ENCODE measurements around the gene SLC1A2. TPM values are rescaled to one million over a fixed set of nuclear protein-coding genes. Genes with fewer than 3 reads are reported as not detected.

The SLC1A2 gene
- total RNA-seq, 1 experiment from 2014 or later, result 0.50 TPM

- Mint-ChIP-seq H3K4me1 (peaks cover 8% of the 10 kb centered on the region in 2 experiments), H3K9me3 (no peaks in the 10 kb centered on the region), H3K27ac (no peak overlapping the region), H3K4me3 (no peak overlapping the region), H3K27me3 (ENCODE audit: low read depth) (peaks cover 3% of the 10 kb centered on the region), H3K36me3 (ENCODE audit: insufficient read depth in 1 of 3, low read depth in 3 of 3) (no peaks in the 10 kb centered on the region)
- no CpG with 5 or more reads among the region's 2 CpGs for WGBS (ENCODE audit: extremely low coverage, insufficient read length, low lambda C conversion rate)
- Histone ChIP-seq H2AK5ac (ENCODE audit: insufficient read length, low read length) (no peak overlapping the region), H2BK120ac (ENCODE audit: low read depth, low read length, poor library complexity, severe bottlenecking) (no peak overlapping the region), H3K4ac (ENCODE audit: low read depth, low read length) (no peak overlapping the region), H3K79me2 (ENCODE audit: insufficient read depth, low read length) (no peaks in the 10 kb centered on the region), H3T11ph (ENCODE audit: low read length) (no peak overlapping the region), H3K18ac (ENCODE audit: insufficient read length, low read depth, low read length) (no peak overlapping the region), H3K27ac (ENCODE audit: insufficient read length, low read depth, low read length) (no peak overlapping the region), H3K23ac (ENCODE audit: insufficient read length, low read depth, low read length) (no peak overlapping the region), H2AFZ (ENCODE audit: low read length) (no peak overlapping the region), H3K56ac (ENCODE audit: insufficient read length, low read depth, low read length) (no peak overlapping the region), H3K79me1 (ENCODE audit: insufficient read depth, low read depth, low read length, poor library complexity, severe bottlenecking) (no peaks in the 10 kb centered on the region), H4K91ac (ENCODE audit: insufficient read length, low read depth, low read length) (no peak overlapping the region), H3K4me1 (ENCODE audit: insufficient read depth, low read length) (no peaks in the 10 kb centered on the region; the same call in 1 of the 2 replicates), H3K14ac (ENCODE audit: insufficient read depth, low read length) (no peak overlapping the region), H3K9ac (ENCODE audit: extremely low read depth, insufficient read length, low read length) (no peak overlapping the region), H2BK12ac (ENCODE audit: insufficient read length, low read depth, low read length) (no peak overlapping the region), H4K5ac (ENCODE audit: insufficient read length, low read depth, low read length) (no peak overlapping the region), H3K23me2 (ENCODE audit: insufficient read length, low read depth, low read length, poor library complexity, severe bottlenecking) (no peaks in the 10 kb centered on the region), H2BK15ac (ENCODE audit: low read depth, low read length) (no peak overlapping the region), H2BK20ac (ENCODE audit: low read depth, low read length, poor library complexity, severe bottlenecking) (no peak overlapping the region), H4K20me1 (ENCODE audit: control insufficient read depth, insufficient read depth, insufficient read length) (no peaks in the 10 kb centered on the region), H3K4me2 (ENCODE audit: insufficient read depth, insufficient read length, low read length) (no peak overlapping the region), H3K9me3 (ENCODE audit: control insufficient read depth, low read depth, low read length) (no peaks in the 10 kb centered on the region), H4K8ac (replicated peaks; ENCODE audit: insufficient read length, low read depth, low read length) (no peak overlapping the region), H2BK5ac (ENCODE audit: insufficient read length, low read length) (no peak overlapping the region), H3K27me3 (ENCODE audit: insufficient read depth, low read length) (no peaks in the 10 kb centered on the region)
- TF ChIP-seq, protein P1, sequence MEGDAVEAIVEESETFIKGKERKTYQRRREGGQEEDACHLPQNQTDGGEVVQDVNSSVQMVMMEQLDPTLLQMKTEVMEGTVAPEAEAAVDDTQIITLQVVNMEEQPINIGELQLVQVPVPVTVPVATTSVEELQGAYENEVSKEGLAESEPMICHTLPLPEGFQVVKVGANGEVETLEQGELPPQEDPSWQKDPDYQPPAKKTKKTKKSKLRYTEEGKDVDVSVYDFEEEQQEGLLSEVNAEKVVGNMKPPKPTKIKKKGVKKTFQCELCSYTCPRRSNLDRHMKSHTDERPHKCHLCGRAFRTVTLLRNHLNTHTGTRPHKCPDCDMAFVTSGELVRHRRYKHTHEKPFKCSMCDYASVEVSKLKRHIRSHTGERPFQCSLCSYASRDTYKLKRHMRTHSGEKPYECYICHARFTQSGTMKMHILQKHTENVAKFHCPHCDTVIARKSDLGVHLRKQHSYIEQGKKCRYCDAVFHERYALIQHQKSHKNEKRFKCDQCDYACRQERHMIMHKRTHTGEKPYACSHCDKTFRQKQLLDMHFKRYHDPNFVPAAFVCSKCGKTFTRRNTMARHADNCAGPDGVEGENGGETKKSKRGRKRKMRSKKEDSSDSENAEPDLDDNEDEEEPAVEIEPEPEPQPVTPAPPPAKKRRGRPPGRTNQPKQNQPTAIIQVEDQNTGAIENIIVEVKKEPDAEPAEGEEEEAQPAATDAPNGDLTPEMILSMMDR (conservative IDR thresholded peaks at IDR 0.05), result 0 out of 3 replicates have a peak, but pooled peaks have one; percentile 26
- DNase-seq, result no peak
Observed at GRCh38 chr11:35461917-35462538, 42.7 kb upstream of the SLC1A2 start.

Data from H9 (cell line).